ENCODE data around the gene B3GLCT.

GRCh38 chr13:31278869-31279268, 79.1 kb downstream of the B3GLCT start:
- TF ChIP-seq CTCF (IDR thresholded peaks at IDR 0.05; ENCODE audit: insufficient read depth, low read depth, low read length): no peak
- no peak for TF ChIP-seq EZH2 (IDR thresholded peaks at IDR 0.05; ENCODE audit: insufficient read depth, low read length)

Data from astrocyte (in vitro differentiated cells and primary cell).